ENCODE results near the gene TMEM91. TPM values are rescaled to one million over a fixed set of nuclear protein-coding genes. Genes with fewer than 3 reads are reported as not detected.

TMEM91 gene
- total and polyA plus RNA-seq, 2 donors (not counting 1 experiment from before 2014, with no cell fraction given), result 6.3 to 7.1 TPM

GRCh38 chr19:41433171-41433570 is 56.8 kb downstream of the TMEM91 start:
- H3K4me1 Mint-ChIP-seq, result peaks cover 9% of the 10 kb centered on the region
- Histone ChIP-seq H3K27me3 (replicated peaks in 1 of 4; ENCODE audit: control extremely low read depth in 1 of 4, control insufficient read depth in 3 of 4, insufficient read depth in 4 of 4, low read length in 3 of 4) (no peaks in the 10 kb centered on the region), H3K9me3 (ENCODE audit: control extremely low read depth in 1 of 3, control insufficient read depth in 2 of 3, insufficient read depth in 1 of 3, low read length in 2 of 3) (no peaks in the 10 kb centered on the region), H3K4me3 (ENCODE audit: control extremely low read depth in 1 of 5, extremely low read depth in 1 of 5, insufficient read depth in 1 of 5, low read depth in 2 of 5, low read length in 4 of 5) (no peak overlapping the region), H3K36me3 (replicated peaks in 1 of 2; ENCODE audit: control extremely low read depth in 1 of 2, control insufficient read depth in 1 of 2, extremely low read depth in 1 of 2, insufficient read depth in 2 of 2, low read length in 1 of 2) (peaks cover 0 to 47% of the 10 kb centered on the region in 2 experiments), H3K9ac (ENCODE audit: low read length) (no peak overlapping the region), H3K4me2 (replicated peaks; ENCODE audit: low read depth, low read length, poor library complexity, severe bottlenecking) (no peak overlapping the region), H3K79me2 (ENCODE audit: control insufficient read depth, insufficient read depth, low read length) (no peaks in the 10 kb centered on the region), H3K27ac (ENCODE audit: low read length in 2 of 2) (no peak overlapping the region), H3K4me1 (ENCODE audit: control insufficient read depth in 2 of 2, insufficient read depth in 2 of 2, low read length in 2 of 2) (peaks cover 4% of the 10 kb centered on the region in 2 donors), H2AFZ (ENCODE audit: insufficient read depth, low read depth, low read length, poor library complexity, severe bottlenecking) (no peak overlapping the region), H4K20me1 (ENCODE audit: control insufficient read depth, insufficient read depth, low read length, poor library complexity, severe bottlenecking) (no peaks in the 10 kb centered on the region)
- no peak overlapping the region for H3K4me3 Mint-ChIP-seq
- no peaks in the 10 kb centered on the region for H3K27me3 Mint-ChIP-seq
- H3K27ac Mint-ChIP-seq, result no peak overlapping the region
- no peak for TF ChIP-seq EZH2 (IDR thresholded peaks at IDR 0.05; ENCODE audit: borderline replicate concordance, insufficient read depth, low read depth, low read length, poor library complexity, severe bottlenecking)
- no peak for TF ChIP-seq CTCF (IDR thresholded peaks at IDR 0.05)
- POLR2A ChIA-PET, result no interaction called here
- no peaks in the 10 kb centered on the region for H3K9me3 Mint-ChIP-seq (ENCODE audit: insufficient read depth)
- 98% methylated on average over 18 of the region's 18 CpGs for WGBS (ENCODE audit: insufficient coverage)
- intact Hi-C loops (cut with micrococcal nuclease), result no loop called here
- ATAC-seq (ENCODE audit: low read depth) (no peak), DNase-seq (no peak)
- CTCF ChIA-PET, result interaction anchor here (0.7 kb wide), 1 partner anchor 229 kb away, joined by 6 read pairs; no protein-coding TSS in a partner anchor

Other genes starting within 250 kb of the TMEM91 start
- not detected in 2 replicates for gene CYP2S1, start 183.3 kb upstream of the TMEM91 start, total RNA-seq
- 0.09 and 0.12 TPM in 2 replicates for gene CYP2S1, start 183.3 kb upstream of the TMEM91 start, polyA plus RNA-seq
- not detected in 2 replicates for gene AXL, start 157.3 kb upstream of the TMEM91 start, total RNA-seq
- gene AXL, start 157.3 kb upstream of the TMEM91 start, polyA plus RNA-seq, result not detected in 2 replicates
- 273 and 274 TPM in 2 replicates for gene HNRNPUL1, start 112.2 kb upstream of the TMEM91 start, total RNA-seq
- 47.2 and 60.7 TPM in 2 replicates for gene HNRNPUL1, start 112.2 kb upstream of the TMEM91 start, polyA plus RNA-seq
- 68.3 and 78.3 TPM in 2 replicates for gene CCDC97, start 66.4 kb upstream of the TMEM91 start, total RNA-seq
- 9.9 and 16.3 TPM in 2 replicates for gene CCDC97, start 66.4 kb upstream of the TMEM91 start, polyA plus RNA-seq
- 120 TPM in 2 replicates for gene TGFB1, start 22.6 kb upstream of the TMEM91 start, total RNA-seq
- gene TGFB1, start 22.6 kb upstream of the TMEM91 start, polyA plus RNA-seq, result 107 and 109 TPM in 2 replicates
- 17.5 and 17.8 TPM in 2 replicates for gene B9D2, start 12.4 kb upstream of the TMEM91 start, total RNA-seq
- gene B9D2, start 12.4 kb upstream of the TMEM91 start, polyA plus RNA-seq, result 9.9 and 19.4 TPM in 2 replicates
- gene EXOSC5, start 20.8 kb downstream of the TMEM91 start, total RNA-seq, result 14.1 and 16.1 TPM in 2 replicates
- 19.6 and 41.4 TPM in 2 replicates for gene EXOSC5, start 20.8 kb downstream of the TMEM91 start, polyA plus RNA-seq
- gene BCKDHA, start 21.3 kb downstream of the TMEM91 start, total RNA-seq, result 20.6 and 25.2 TPM in 2 replicates
- 24.2 and 39.7 TPM in 2 replicates for gene BCKDHA, start 21.3 kb downstream of the TMEM91 start, polyA plus RNA-seq
- 0.22 and 0.27 TPM in 2 replicates for gene B3GNT8, start 50.8 kb downstream of the TMEM91 start, total RNA-seq
- gene B3GNT8, start 50.8 kb downstream of the TMEM91 start, polyA plus RNA-seq, result 0.06 TPM in 1 of 2 replicates, not detected in the other
- gene DMAC2, start 63.4 kb downstream of the TMEM91 start, total RNA-seq, result 31.6 and 31.8 TPM in 2 replicates
- 32.7 and 41.7 TPM in 2 replicates for gene DMAC2, start 63.4 kb downstream of the TMEM91 start, polyA plus RNA-seq
- gene ERICH4, start 66.6 kb downstream of the TMEM91 start, total RNA-seq, result not detected in 2 replicates
- not detected in 2 replicates for gene ERICH4, start 66.6 kb downstream of the TMEM91 start, polyA plus RNA-seq
- 18.9 and 19.3 TPM in 2 replicates for gene CEACAM21, start 199.6 kb downstream of the TMEM91 start, total RNA-seq
- gene CEACAM21, start 199.6 kb downstream of the TMEM91 start, polyA plus RNA-seq, result 18.7 and 27.3 TPM in 2 replicates

Data from B cell (primary cell).